ENCODE measurements around the gene TGFBR2.
"Not testable (repeated sequence)": the region's sequence is repeated elsewhere in the genome, so short reads cannot be mapped to it uniquely, and the experiment has no call there.

DNA sequence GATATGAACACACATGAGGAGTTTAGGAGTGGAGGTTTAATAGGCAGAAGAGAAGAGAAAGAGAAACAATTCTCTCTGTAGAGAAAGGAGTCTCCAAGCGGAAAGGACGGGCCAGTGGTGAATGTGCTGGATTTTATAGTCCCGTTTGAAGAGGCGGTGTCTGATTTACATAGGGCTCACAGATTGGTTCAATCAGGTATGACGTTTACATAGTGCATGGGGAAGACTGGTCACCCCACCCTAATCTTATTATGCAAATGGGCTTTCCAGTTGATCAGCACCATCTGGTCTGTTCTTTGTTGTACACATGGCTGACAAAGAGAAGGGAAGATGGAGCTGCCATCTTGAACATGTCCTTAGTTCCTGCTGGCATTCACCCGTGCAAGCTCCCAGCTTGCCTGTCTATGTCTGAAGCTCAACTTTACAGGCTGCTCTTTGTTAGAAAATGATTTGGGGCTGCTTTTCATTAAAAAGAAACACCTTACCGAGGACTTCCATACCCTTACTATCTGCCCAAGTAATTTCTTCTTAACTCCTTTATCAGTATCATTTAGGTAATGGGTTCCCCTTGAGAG, 63.0 kb downstream of the TGFBR2 start:
- not testable (repeated sequence) for TF ChIP-seq POLR2A, CTCF (IDR thresholded peaks at IDR 0.05)

Data from uterus (tissue), 2 donors.